NCI-H345 treated with DMSO at 0.1 percent for 48 hours (cell line): ENCODE results near the gene WDR5B.
"Not testable (repeated sequence)": the region's sequence is repeated elsewhere in the genome, so short reads cannot be mapped to it uniquely, and the experiment has no call there.

Experiments
- DNase-seq: peaks from one replicate; lab custom pipeline; 2025; ENCODE audit not compliant: unreplicated experiment; lab: John Stamatoyannopoulos, UW

Gene WDR5B

DNA sequence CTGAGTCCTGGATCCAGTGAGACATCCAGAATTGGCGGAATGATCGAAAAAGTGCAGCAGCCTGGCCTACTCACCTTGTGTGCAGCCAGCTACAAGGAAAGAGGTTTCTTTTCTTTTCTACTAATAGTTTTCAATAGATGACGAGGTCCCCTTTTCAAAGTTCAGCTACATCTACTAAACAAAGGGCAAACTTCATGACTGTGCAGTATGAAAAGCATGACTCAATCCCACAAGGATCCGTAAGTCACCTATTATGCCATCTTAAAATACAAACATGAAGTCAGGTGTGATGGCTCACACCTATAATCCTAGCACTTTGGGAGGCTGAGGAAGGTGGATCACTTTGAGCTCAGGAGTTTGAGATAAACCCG is 49.5 kb downstream of the WDR5B start:
- DNase-seq, result no peak

- DNase-seq, result not testable (repeated sequence)
Measured at GRCh38 chr3:122365582-122366378, 50.1 kb downstream of the WDR5B start.

DNA sequence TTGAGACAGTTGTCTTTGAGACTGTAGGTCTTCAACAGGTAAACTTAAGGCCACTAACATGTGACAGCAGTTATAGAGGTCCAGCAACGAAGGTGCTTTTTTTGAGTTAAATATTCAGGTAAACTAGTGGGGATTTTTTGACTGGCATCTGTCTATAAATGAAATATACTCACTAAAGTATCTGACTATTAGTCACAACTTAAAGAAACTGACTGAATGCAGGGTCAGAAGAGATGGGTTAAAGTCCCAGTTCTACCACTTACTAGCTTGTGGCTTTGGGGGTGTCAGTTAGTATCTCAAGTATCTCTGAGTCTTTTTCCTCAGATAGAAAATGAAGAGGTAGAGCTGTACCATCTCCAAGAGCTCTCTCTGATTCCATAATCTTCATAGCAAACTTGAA is 50.8 kb downstream of the WDR5B start:
- no peak for DNase-seq

DNA sequence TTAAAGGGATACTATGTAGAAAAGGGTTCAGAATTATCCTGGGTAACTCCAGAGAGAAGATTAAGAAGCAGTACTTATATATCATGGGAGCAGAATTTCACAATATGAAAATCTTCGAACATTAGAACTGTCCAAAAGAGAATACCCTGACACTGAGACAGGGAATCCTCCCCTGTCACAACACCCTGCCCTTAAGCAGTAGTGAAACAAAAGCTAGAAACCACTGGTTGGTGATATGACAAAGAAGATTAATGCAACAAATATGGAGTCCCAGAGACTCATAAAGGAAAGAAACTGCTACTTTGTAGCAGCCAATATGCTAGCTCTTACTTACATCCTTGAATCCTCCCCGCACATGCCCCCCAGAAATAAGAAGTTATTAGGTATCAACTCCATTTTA is 51.4 kb downstream of the WDR5B start:
- no peak for DNase-seq
